Activated T-cell treated with anti-CD3 and anti-CD28 coated beads, Interleukin-2, amount 50 U/mL, for 48 hours (primary cell): ENCODE measurements around the gene HSPB9.
A peak's percentile ranks its signal among the peaks of the same experiment; 100 is the strongest.

Experiments used
- DNase-seq, 2 experiments: peaks; one replicate each; pipeline ENCODE4 v3.0.0-alpha.2; 2020

HSPB9 gene

GRCh38 chr17:42146911-42147607 lies 24.5 kb downstream of the HSPB9 start:
- DNase-seq: no peak

GRCh38 chr17:42153919-42154742 lies 31.5 kb downstream of the HSPB9 start:
- no peak for DNase-seq

- no peak for DNase-seq
Observed at GRCh38 chr17:42155614-42156045, 33.0 kb downstream of the HSPB9 start.

GRCh38 chr17:42159796-42160530 lies 37.4 kb downstream of the HSPB9 start:
- DNase-seq: no peak

GRCh38 chr17:42160531-42160910 lies 37.9 kb downstream of the HSPB9 start:
- DNase-seq: no peak

- DNase-seq: peak; percentile 74 to 77
Observed at GRCh38 chr17:42163113-42163512, 40.5 kb downstream of the HSPB9 start.

GRCh38 chr17:42163696-42164407 lies 41.2 kb downstream of the HSPB9 start:
- DNase-seq: no peak

- no peak for DNase-seq
Observed at GRCh38 chr17:42165751-42166150, 43.1 kb downstream of the HSPB9 start.

- DNase-seq: no peak
Observed at GRCh38 chr17:42166196-42166763, 43.7 kb downstream of the HSPB9 start.

GRCh38 chr17:42167807-42168206 lies 45.2 kb downstream of the HSPB9 start:
- DNase-seq: no peak

- DNase-seq: no peak
Observed at GRCh38 chr17:42169351-42169750, 46.7 kb downstream of the HSPB9 start.

- no peak for DNase-seq
Observed at GRCh38 chr17:42171831-42172230, 49.2 kb downstream of the HSPB9 start.
